ENCODE measurements around the gene RPL10. TPM values are rescaled to one million over a fixed set of nuclear protein-coding genes. Genes with fewer than 3 reads are reported as not detected.

Gene RPL10
- total and polyA plus RNA-seq, 2 donors (not counting 3 experiments of a cell fraction or from before 2014, with no cell fraction given) = 2,493 to 7,586 TPM

DNA sequence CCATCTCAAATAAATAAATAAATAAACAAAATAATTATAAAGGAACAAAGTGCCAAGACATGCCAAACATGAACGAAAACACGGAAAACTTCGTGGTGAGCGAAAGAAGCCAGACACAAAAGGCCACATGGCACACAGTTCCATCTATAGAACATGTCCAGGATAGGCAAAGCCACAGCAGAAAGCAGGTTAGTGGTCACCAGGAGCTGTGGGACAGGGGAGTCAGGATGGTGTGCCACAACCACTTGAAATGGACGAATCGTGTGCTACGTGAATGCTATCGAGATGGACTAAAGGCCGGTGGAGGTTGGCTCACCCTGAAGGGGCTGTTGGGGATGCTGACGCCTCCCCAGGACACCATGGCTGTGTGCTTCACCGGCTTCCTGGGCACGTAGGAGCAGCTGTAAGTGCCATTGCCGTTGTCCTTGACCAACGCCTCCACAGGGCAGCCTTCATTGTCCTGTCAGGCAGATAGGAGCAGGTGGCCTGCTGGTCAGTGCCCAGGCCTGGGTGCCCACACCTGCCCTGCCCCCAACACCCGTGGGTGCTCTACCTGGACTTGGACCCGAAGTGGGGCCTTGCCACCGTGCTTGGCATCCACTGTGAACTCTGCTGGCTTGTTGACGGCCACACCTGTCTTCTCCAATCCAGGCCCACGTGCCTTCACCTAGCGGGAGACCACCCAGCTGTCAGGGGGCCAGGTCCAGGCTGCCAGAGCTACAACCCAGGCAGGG, 34.3 kb upstream of the RPL10 start:
- intact Hi-C loops (cut with micrococcal nuclease) = no loop called here
- Histone ChIP-seq H2AFZ (ENCODE audit: low read depth, low read length) (no peak overlapping the region), H3K9me1 (replicated peaks; ENCODE audit: control insufficient read depth, extremely low read depth, insufficient read depth, low read length) (no peaks in the 10 kb centered on the region), H3K9me3 (replicated peaks; ENCODE audit: control insufficient read depth, insufficient read depth, low read length) (no peaks in the 10 kb centered on the region), H3K79me2 (ENCODE audit: control insufficient read depth, insufficient read depth, low read length) (peaks cover 94% of the 10 kb centered on the region), H4K20me1 (replicated peaks; ENCODE audit: control insufficient read depth, extremely low read depth, insufficient read depth, low read length) (no peaks in the 10 kb centered on the region), H3K27me3 (ENCODE audit: control insufficient read depth in 2 of 2, insufficient read depth in 2 of 2, low read length in 2 of 2) (no peaks in the 10 kb centered on the region), H3K4me2 (ENCODE audit: insufficient read depth, low read length) (no peak overlapping the region), H3K27ac (ENCODE audit: insufficient read depth, low read depth, low read length) (no peak overlapping the region), H3K4me3 (replicated peaks in 1 of 3; ENCODE audit: insufficient read depth in 1 of 3, low read depth in 1 of 3, low read length in 3 of 3) (no peak overlapping the region), H3K36me3 (ENCODE audit: control insufficient read depth in 2 of 2, extremely low read depth in 1 of 2, insufficient read depth in 2 of 2, low read length in 2 of 2) (peaks cover 29 to 72% of the 10 kb centered on the region in 2 experiments), H3K4me1 (ENCODE audit: control insufficient read depth, extremely low read depth, insufficient read depth, low read length) (peaks cover 13% of the 10 kb centered on the region), H3K9ac (replicated peaks; ENCODE audit: extremely low read depth, insufficient read depth, low read length) (no peak overlapping the region)
- no peak for FAIRE-seq
- BruUV-seq (replicated peaks) = no TSS peak
- ChIA-PET CTCF (no interaction called here), POLR2A (interaction anchor here (1.2 kb wide), 1 partner anchor 17 kb away, joined by 3 read pairs; no protein-coding TSS in a partner anchor)
- TF ChIP-seq POLR2AphosphoS5 (IDR thresholded peaks at IDR 0.05; ENCODE audit: insufficient read depth, low read depth, low read length) = no peak
- TF ChIP-seq MYC (IDR thresholded peaks at IDR 0.05; ENCODE audit: low read depth, low read length) = no peak
- no peak for TF ChIP-seq FOS (IDR thresholded peaks at IDR 0.05; ENCODE audit: borderline replicate concordance, insufficient read depth, low read length)
- TF ChIP-seq POLR2A (IDR thresholded peaks at IDR 0.05; ENCODE audit: low read depth, low read length) = no peak
- TF ChIP-seq EZH2 (IDR thresholded peaks at IDR 0.05; ENCODE audit: borderline replicate concordance, low read depth, low read length, severe bottlenecking) = no peak
- no peak for TF ChIP-seq GATA2 (IDR thresholded peaks at IDR 0.05; ENCODE audit: insufficient read depth, insufficient read length, low read depth, low read length)
- TF ChIP-seq, protein P1, sequence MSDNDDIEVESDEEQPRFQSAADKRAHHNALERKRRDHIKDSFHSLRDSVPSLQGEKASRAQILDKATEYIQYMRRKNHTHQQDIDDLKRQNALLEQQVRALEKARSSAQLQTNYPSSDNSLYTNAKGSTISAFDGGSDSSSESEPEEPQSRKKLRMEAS (IDR thresholded peaks at IDR 0.05; ENCODE audit: insufficient read depth, insufficient read length) = no peak
- TF ChIP-seq, protein P2, sequence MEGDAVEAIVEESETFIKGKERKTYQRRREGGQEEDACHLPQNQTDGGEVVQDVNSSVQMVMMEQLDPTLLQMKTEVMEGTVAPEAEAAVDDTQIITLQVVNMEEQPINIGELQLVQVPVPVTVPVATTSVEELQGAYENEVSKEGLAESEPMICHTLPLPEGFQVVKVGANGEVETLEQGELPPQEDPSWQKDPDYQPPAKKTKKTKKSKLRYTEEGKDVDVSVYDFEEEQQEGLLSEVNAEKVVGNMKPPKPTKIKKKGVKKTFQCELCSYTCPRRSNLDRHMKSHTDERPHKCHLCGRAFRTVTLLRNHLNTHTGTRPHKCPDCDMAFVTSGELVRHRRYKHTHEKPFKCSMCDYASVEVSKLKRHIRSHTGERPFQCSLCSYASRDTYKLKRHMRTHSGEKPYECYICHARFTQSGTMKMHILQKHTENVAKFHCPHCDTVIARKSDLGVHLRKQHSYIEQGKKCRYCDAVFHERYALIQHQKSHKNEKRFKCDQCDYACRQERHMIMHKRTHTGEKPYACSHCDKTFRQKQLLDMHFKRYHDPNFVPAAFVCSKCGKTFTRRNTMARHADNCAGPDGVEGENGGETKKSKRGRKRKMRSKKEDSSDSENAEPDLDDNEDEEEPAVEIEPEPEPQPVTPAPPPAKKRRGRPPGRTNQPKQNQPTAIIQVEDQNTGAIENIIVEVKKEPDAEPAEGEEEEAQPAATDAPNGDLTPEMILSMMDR (IDR thresholded peaks at IDR 0.05; ENCODE audit: extremely low read depth in 1 of 2, insufficient read depth in 1 of 2, low read depth in 1 of 2, low read length in 2 of 2) = no peak
- dilution Hi-C loops (cut with MboI; ENCODE audit: extremely low pct_ligation_motif_present, low sequenced_read_pairs) = no loop called here
- no peak for DNase-seq (ENCODE audit: low read depth, low spot score)

All from endothelial cell of umbilical vein (primary cell).